ENCODE measurements around the gene SPATA2L. TPM values are rescaled to one million over a fixed set of nuclear protein-coding genes. Genes with fewer than 3 reads are reported as not detected.
A peak's percentile ranks its signal among the peaks of the same experiment; 100 is the strongest.

SPATA2L gene
- total and polyA plus RNA-seq, 2 of the 13 experiments (the other 11 are each of a cell fraction or from before 2014, with no cell fraction given) = 9.1 to 20.7 TPM

GRCh38 chr16:89693931-89694783 lies 7.3 kb downstream of the SPATA2L start (continued):
- TF ChIP-seq AKNA (CRISPR knock-in tag; IDR thresholded peaks at IDR 0.05; ENCODE audit: borderline replicate concordance) = no peak
- TF ChIP-seq MEIS2 (CRISPR knock-in tag; IDR thresholded peaks at IDR 0.05) = peak; percentile 78; the same call in 1 of the 2 replicates
- TF ChIP-seq HMG20B (CRISPR knock-in tag; conservative IDR thresholded peaks at IDR 0.05) = no peak
- TF ChIP-seq NR2C2 (CRISPR knock-in tag; IDR thresholded peaks at IDR 0.05; ENCODE audit: borderline replicate concordance) = peak; percentile 75
- TF ChIP-seq HES4 (CRISPR knock-in tag; IDR thresholded peaks at IDR 0.05; ENCODE audit: borderline replicate concordance) = 0 out of 2 replicates have a peak, but pooled peaks have one; percentile 21
- no peak for TF ChIP-seq RBM39 (IDR thresholded peaks at IDR 0.05; ENCODE audit: low read depth, low read length, poor library complexity, severe bottlenecking)
- TF ChIP-seq, protein P1, sequence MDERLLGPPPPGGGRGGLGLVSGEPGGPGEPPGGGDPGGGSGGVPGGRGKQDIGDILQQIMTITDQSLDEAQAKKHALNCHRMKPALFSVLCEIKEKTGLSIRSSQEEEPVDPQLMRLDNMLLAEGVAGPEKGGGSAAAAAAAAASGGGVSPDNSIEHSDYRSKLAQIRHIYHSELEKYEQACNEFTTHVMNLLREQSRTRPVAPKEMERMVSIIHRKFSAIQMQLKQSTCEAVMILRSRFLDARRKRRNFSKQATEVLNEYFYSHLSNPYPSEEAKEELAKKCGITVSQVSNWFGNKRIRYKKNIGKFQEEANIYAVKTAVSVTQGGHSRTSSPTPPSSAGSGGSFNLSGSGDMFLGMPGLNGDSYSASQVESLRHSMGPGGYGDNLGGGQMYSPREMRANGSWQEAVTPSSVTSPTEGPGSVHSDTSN (CRISPR knock-in tag; IDR thresholded peaks at IDR 0.05) = no peak
- no peak; the same call in 1 of the 2 replicates for TF ChIP-seq ZBED4 (CRISPR knock-in tag; IDR thresholded peaks at IDR 0.05; ENCODE audit: borderline replicate concordance)
- no peak for TF ChIP-seq YY1 (IDR thresholded peaks at IDR 0.05; ENCODE audit: insufficient read depth, insufficient replicate concordance, low read depth, low read length)
- TF ChIP-seq ZNF572 (CRISPR knock-in tag; IDR thresholded peaks at IDR 0.05) = no peak; the same call in 1 of the 2 replicates
- no peak for TF ChIP-seq ZNF282 (IDR thresholded peaks at IDR 0.05; ENCODE audit: partially characterized antibody)
- no peak for TF ChIP-seq PRDM15 (CRISPR knock-in tag; IDR thresholded peaks at IDR 0.05)
- peak; percentile 21 for TF ChIP-seq PHF5A (CRISPR knock-in tag; IDR thresholded peaks at IDR 0.05; ENCODE audit: low read depth, unreplicated experiment)
- TF ChIP-seq SRY (CRISPR knock-in tag; IDR thresholded peaks at IDR 0.05) = 0 out of 2 replicates have a peak, but pooled peaks have one; percentile 41
